GM12891 (cell line): ENCODE data around the gene CLK4.

ENCODE experiments used
- POLR2A ChIP-seq: IDR thresholded peaks from 2 replicates; pipeline ENCODE4 v1.6.1; 2011; ENCODE audit warnings: low read depth, low read length, control low read depth
- POLR2AphosphoS5 ChIP-seq: IDR thresholded peaks from 2 replicates; pipeline ENCODE4 v1.6.1; 2011; ENCODE audit warnings: low read depth, low read length, control low read depth

DNA sequence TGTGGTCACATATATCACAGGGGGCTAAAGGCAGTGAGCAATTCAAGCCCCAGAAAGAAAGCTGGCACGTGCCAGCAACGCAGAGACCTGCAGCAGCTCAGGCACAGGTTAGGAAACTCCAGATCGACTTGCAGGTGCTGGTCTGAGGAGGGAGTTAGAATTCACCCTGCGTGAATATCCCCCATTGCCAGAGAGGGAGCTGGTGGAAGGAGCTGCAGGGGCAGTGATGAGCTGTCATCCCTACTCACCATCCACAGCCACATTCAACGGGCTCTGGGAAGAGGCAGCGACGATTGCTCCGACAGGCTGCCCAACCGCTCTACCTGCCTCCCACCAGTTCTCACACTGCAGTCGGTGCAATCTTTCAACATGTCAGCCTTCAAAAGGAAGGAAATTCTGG is 40.8 kb upstream of the CLK4 start:
- TF ChIP-seq POLR2AphosphoS5, result no peak
- TF ChIP-seq POLR2A, result no peak
